SHP77 (cell line): ENCODE measurements around the gene CELF2.
A peak's percentile ranks its signal among the peaks of the same experiment; 100 is the strongest.

Experiments
- DNase-seq, 2 experiments: peaks; one replicate each; lab custom pipeline; 2025; lab: John Stamatoyannopoulos, UW

Gene CELF2

GRCh38 chr10:11023009-11023953 lies 5.6 kb downstream of the CELF2 start:
- no peak for DNase-seq

- DNase-seq = no peak
These were observed 6.9 kb downstream of the CELF2 start for GRCh38 chr10:11024596-11024995.

GRCh38 chr10:11025978-11026377 lies 8.3 kb downstream of the CELF2 start:
- no peak for DNase-seq

GRCh38 chr10:11026773-11027172 lies 9.1 kb downstream of the CELF2 start:
- no peak for DNase-seq

- DNase-seq = no peak
These were observed 17.1 kb downstream of the CELF2 start for GRCh38 chr10:11034762-11035161.

DNA sequence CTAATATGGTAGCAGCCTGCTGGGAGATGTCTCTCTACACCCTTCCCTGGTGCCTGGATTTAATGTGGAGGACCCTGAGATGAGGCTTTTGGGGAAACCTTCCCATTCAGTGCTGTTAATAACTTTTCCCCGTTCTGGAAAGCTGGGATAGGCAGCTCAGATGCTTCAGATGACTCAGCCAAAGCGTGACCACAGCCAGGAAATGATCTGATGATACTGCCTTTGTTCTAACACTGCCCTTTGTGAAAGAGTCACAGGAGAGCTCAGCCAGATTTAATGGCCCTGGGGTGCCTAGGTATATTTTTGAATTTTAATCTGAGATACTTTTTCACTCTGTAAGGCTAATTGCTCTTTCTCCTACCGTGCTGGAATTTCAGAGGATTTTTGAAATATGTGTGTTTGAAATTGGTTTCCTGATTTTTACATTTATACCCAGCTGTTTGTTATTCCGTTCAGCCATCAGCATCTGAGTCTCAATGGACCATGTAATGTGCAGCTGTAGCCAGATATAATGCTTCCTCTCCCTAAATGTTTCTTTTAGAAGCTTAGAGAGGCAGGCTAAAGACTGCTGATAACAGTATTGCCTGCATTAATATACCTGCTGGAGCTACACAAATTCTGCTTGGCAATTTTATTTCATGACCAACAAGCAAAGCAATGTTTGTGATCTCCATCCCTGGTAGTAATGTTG lies 17.8 kb downstream of the CELF2 start:
- DNase-seq = no peak

- DNase-seq = peak; percentile 22 to 30
These were observed 18.8 kb downstream of the CELF2 start for GRCh38 chr10:11036424-11037011.

- no peak for DNase-seq
These were observed 20.3 kb downstream of the CELF2 start for GRCh38 chr10:11037991-11038390.

DNA sequence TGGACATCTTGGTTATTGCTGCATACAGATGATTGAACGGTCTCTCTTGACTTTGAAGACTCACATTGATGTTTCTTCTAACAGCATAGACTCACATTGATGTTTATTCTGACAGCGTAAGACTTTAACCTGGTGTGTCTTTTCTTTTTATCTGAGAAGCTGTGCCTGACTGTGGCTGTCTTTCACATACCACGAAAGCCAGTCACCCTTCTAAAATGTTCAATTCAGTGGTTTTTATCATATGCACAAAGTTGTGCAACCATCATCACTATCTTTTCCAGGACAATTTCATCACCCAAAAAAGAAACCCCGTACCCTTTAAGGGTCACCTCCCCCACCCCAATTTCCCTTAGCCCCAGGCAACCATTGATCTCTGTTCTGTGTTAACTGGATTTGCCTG lies 24.7 kb downstream of the CELF2 start:
- DNase-seq = no peak

- no peak for DNase-seq
These were observed 25.4 kb downstream of the CELF2 start for GRCh38 chr10:11043039-11043438.

DNA sequence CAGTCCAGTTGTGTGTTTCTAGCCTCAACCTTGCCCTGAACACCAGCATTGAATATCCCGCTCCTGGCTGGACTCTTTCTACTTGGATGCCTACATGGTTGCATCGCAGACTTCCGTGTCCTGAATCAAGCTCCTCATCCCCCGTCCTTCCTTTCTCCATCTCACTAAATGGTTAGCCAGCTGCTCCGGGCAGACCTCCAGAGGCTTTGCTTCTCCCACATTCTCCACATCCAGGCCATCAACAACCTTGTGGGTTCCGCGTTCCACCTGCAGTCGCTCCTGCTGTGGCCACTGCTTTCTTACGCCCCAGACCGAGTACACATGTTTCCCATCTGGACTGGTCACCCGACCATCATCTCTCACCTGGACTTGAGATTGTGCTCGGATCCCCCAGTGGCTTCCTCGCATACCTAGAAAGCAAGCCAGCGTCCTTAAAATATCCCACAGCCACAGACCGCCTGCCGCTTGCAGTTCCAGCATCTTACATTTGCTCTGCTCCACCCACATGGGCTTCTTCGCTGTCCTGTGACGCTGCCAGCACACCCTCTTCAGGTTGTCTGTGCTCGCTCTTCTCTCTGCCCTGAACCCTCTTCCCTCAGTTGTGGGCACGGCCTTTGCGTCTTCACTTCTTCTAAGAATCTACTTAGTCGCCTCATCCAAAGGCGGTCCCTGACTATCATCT lies 25.9 kb downstream of the CELF2 start:
- DNase-seq = no peak

GRCh38 chr10:11045487-11045886 lies 27.8 kb downstream of the CELF2 start:
- no peak for DNase-seq

DNA sequence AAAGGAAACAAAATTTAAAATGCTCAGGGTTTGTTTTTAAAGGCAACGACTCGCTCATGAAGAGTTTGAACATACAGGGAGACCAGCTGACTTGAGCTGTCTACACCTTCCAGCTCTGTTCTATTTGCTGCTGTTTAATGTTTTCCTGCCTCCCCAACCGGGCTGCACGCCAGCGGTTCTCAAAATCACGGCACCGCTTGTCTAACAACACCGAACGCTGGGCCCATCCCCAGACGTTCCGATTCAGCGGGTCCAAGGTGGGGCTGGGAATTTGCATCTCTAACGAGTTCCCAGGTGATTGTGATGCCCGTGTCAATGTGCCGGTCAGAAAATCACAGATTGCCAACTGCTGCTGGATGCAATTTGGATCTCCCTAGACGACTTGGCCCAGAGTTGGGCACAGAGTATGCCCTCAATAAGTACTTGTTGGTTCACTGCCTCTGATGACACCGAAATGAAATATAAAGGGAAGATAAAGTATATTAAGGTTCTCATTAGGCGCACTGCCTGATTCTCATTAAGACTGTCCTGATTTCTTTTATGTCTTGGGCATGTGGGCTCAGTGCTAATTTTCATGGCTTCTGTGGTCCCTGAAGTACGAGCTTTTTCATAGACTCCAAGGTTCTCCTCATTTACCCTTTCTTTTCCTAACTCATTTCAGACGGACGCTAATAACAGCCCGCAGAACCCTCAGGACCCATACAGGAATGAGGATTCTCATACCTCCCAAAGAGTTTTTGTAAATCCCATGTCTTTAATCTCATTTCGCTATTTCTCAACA lies 28.5 kb downstream of the CELF2 start:
- no peak for DNase-seq

DNA sequence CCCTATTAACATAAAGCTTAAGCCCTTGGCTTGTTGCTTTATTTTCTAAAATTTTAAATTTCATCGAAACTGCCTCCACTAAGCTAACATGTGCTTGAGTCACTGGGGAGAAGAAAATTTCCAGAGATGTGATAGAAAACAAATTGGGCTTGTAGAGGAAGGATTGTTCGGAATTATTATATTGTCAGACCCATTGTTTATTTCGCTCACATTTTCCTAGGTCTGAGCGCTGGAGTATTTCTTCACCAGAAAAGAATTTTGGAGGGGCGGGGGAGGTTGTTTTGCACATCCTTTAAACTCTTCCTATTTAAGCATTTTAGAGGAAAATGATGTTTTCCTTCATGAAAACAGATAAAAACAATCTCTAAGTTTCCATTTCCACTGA lies 29.1 kb downstream of the CELF2 start:
- DNase-seq = no peak

DNA sequence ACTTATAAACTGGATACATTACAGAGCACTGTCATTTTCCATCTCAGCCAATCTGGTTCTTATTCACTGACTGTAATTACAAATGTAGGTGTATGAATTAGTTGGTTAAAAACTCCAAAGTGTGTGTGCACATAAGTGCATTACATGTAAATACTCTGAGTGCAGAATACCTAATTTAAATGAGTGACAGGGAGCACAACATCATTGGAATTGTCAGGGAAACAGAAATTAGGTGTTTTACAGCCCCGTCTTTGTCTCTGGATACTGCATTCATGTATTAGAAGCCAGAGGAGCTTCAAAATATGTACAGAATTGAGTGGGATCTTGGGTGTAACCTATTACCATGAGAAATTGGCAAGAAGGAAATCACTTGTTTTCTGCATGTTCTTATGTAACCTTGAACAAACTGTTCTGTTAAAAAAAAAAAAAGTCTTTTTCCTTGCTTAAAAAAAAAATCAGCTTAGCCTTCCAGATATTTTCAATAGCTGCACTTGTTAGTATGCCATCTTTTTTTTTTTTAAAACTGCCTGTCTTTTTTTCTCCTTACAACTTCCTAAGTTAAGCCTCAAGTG lies 31.1 kb downstream of the CELF2 start:
- no peak for DNase-seq

GRCh38 chr10:11049806-11050205 lies 32.1 kb downstream of the CELF2 start:
- DNase-seq = no peak

DNA sequence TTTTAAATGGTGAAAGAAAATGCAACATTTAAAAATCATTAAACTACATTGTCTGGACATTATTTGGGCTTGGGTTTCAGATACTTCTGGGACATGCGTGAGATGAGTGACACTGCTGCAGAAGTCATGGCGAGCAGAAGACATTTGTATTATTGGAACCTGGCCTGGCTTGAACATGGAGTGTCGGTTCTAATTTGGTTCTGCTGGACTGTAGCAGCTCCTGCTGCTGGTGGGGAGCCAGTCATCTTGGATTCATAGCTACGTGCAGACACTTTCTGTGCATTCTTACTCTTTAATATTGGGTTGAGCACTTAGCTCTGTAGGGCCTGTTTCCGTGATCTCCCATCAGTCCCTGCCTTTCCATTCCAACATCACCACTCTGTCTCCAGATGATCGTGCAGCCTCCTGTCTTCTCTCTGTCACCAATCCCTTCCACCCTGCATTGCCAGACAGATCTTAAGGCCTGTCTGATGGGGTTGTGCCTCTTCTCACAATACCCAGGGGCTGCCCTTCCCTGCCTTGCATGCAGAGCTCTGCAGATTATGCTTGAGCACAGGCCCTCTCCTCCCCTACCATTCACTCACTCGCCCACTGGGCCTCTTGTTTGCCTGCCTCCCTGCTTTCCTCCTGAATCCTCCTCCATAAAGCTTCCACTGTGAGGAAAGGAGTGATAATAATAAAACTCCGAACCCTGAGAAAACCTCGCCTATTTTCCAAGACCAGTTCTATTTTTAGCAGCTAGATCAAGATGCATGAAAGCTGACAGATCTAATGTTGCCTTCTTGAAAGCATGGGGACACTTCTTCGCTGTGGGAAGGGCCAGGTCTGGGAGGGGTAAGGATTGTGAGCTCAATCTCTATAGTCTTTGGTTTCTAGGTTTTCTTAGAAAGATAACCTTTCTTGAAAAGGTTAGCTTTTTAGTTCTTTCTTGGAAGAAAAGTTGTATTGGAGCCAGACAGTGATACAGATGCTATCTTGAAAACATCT lies 32.9 kb downstream of the CELF2 start:
- DNase-seq = no peak

DNA sequence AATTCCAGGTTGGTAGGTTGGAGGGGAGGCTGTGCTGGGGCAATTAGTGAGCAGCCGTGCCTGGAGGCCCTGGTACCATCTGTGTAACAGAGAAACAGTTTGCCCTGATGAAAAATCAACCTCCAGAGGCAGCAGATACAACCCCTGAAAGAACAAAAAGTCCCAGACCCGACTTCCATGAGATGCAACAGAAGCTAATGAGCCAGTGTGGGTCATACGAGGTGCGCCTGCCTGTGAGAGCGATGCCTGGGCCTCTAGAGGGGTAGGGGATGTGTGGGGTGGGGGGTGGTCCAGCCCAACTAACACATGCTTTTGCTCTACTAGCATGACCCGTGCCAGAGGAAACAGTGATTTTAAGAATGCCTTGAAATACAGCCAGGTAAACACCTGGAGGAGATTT lies 39.3 kb downstream of the CELF2 start:
- no peak for DNase-seq

DNA sequence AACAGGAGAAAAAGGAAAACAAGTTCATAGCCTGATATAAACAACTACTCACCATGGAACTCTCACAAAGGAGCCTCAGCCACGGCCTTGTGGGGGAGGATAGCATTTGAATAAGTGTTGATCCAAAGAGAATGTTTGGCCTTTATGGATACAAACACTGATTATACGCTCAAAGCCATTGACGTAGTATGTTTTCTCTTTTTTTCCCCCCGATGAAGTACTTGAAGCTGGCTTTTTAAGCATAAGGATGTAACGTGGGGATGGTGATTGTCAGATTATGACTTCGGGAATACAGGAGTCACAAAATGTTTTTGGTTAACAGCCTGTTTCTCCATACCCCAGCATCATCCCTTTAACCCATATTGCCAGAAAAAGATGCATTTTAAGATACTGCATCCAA lies 39.8 kb downstream of the CELF2 start:
- no peak for DNase-seq

DNA sequence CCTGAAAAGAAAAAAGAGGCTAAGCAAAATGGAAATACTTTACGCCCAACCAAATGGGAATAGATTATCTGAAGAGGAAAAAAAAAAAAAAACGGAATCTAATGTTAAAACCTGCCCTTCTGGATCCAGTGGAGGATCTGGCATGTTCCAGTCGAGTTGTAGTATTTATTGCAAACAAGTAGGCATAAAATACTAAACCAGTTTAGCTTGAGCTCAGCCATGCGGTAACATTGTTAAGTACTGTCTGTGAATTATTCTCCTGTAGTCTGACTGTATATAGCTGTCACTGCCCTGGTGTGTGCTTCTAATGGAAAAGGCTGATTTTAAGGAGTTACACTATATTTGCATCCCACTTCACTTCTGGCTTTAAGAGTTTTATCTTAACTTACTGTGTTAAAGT lies 40.3 kb downstream of the CELF2 start:
- no peak for DNase-seq
